Esophagus squamous epithelium (tissue), 4 donors: ENCODE data around the gene ATL1.

Source experiments
- CTCF ChIP-seq, 6 experiments: fragments of 450-650 bp in 4 of 6; fragments of 200-600 bp in 2 of 6; sonication (generic) in 2 of 6; IDR thresholded peaks; one replicate each; pipeline ENCODE4 v1.5.1; 2016 to 2019; ENCODE audit warnings: antibody characterized with exemption in 6 of 6, mild to moderate bottlenecking in 4 of 6, moderate library complexity in 4 of 6
- POLR2A ChIP-seq, 4 donors: fragments of 450-650 bp; IDR thresholded peaks; one replicate each; pipeline ENCODE4 v1.6.1; 2017; ENCODE audit warnings: antibody characterized with exemption in 4 of 4, mild to moderate bottlenecking in 4 of 4, moderate library complexity in 3 of 4

DNA sequence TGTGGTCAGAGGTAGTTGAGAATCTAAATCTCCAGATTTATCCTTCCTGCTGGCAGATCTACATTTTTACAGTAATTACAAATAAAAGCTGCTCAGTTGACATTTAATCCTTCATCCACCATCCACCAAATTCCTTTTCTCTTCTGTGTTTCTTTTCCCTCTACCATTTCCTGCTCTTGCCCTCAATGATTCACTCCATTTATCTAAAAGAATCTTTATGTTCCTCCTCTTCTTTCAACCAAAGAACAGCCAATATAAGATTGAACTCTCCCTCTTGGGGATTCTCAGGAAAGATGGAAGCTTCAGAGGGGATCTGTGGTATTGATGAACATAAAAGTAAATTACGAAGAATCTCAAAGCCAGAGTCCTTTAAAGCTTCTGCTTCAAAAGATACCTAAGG lies 31.9 kb upstream of the ATL1 start:
- no peak for TF ChIP-seq CTCF (IDR thresholded peaks at IDR 0.05)
- TF ChIP-seq POLR2A (IDR thresholded peaks at IDR 0.05): no peak
